ENCODE results near the gene FAM162A. TPM values are rescaled to one million over a fixed set of nuclear protein-coding genes. Genes with fewer than 3 reads are reported as not detected.

Gene FAM162A
- total RNA-seq, result 36.8 and 59.1 TPM in 2 replicates

GRCh38 chr3:122383771-122384697, at the start of gene FAM162A:
Gene FAM162A, plus strand, starts transcription at chr3:122384182. Its CDS starts 84 bp downstream, at chr3:122384266.

GRCh38 chr3:122382888-122383666, 905 bp upstream of the FAM162A start, which contains the start of gene MIX23:
Gene MIX23, minus strand, starts transcription at chr3:122383231. Its CDS starts 7 bp downstream, at chr3:122383224.

GRCh38 chr3:122415762-122416654, 32.0 kb downstream of the FAM162A start, which contains the start of gene WDR5B:
Gene WDR5B, minus strand, starts transcription at chr3:122416062. Its CDS starts 534 bp downstream, at chr3:122415528.

Other genes with a start within 250 kb of the FAM162A start
- not detected in 2 replicates for gene CASR, start 200.5 kb upstream of the FAM162A start, total RNA-seq
- gene CSTA, start 58.9 kb upstream of the FAM162A start, total RNA-seq, result 1.2 TPM in 1 of 2 replicates, not detected in the other
- gene MIX23, start 951 bp upstream of the FAM162A start, total RNA-seq, result 19.5 and 27.2 TPM in 2 replicates
- gene WDR5B, start 31.9 kb downstream of the FAM162A start, total RNA-seq, result 4.3 and 7.4 TPM in 2 replicates
- gene KPNA1, start 130.8 kb downstream of the FAM162A start, total RNA-seq, result 37.6 and 45.6 TPM in 2 replicates
- 12.8 and 20.8 TPM in 2 replicates for gene PARP9, start 180.1 kb downstream of the FAM162A start, total RNA-seq
- gene DTX3L, start 180.2 kb downstream of the FAM162A start, total RNA-seq, result 15.0 and 21.0 TPM in 2 replicates
- gene PARP15, start 193.5 kb downstream of the FAM162A start, total RNA-seq, result 0.03 and 0.13 TPM in 2 replicates

Data from smooth muscle cell of the pulmonary artery (primary cell).